ENCODE data around the gene DDX49. TPM values are rescaled to one million over a fixed set of nuclear protein-coding genes. Genes with fewer than 3 reads are reported as not detected.
"Not testable (repeated sequence)": the region's sequence is repeated elsewhere in the genome, so short reads cannot be mapped to it uniquely, and the experiment has no call there.

DDX49 gene
- total RNA-seq, 1 donor from 2014 or later, result 68.3 TPM

- H3K36me3 ChIP-seq (ENCODE audit: insufficient read depth, low read length), result no peaks in the 10 kb centered on the region
- Mint-ChIP-seq H3K27ac (ENCODE audit: unreplicated experiment) (no peak overlapping the region), H3K9me3 (ENCODE audit: unreplicated experiment) (no peaks in the 10 kb centered on the region), H3K4me3 (ENCODE audit: unreplicated experiment) (no peak overlapping the region), H3K27me3 (ENCODE audit: low read depth, unreplicated experiment) (peaks cover 20% of the 10 kb centered on the region), H3K4me1 (ENCODE audit: low read depth, unreplicated experiment) (no peaks in the 10 kb centered on the region), H3K36me3 (ENCODE audit: low read depth, unreplicated experiment) (peaks cover 14% of the 10 kb centered on the region)
- H3K9me3 ChIP-seq (ENCODE audit: insufficient read depth, low read depth, low read length), result no peaks in the 10 kb centered on the region
- no peak overlapping the region for H2AFZ ChIP-seq (ENCODE audit: low read depth, low read length)
- FAIRE-seq, result no peak
- no peaks in the 10 kb centered on the region for H3K79me2 ChIP-seq (ENCODE audit: insufficient read depth, low read length)
- no peak for DNase-seq (ENCODE audit: low read depth)
- no peak overlapping the region for H3K9ac ChIP-seq (ENCODE audit: low read length)
- H3K4me3 ChIP-seq (ENCODE audit: insufficient read depth, low read depth, low read length), result no peak overlapping the region
- peaks cover 4% of the 10 kb centered on the region for H4K20me1 ChIP-seq (ENCODE audit: insufficient read depth, low read length)
- H3K4me2 ChIP-seq (ENCODE audit: low read length), result no peak overlapping the region
- no peak overlapping the region for H3K27ac ChIP-seq (ENCODE audit: low read depth, low read length)
- H3K27me3 ChIP-seq (ENCODE audit: insufficient read depth, low read length), result no peaks in the 10 kb centered on the region
- no peaks in the 10 kb centered on the region for H3K4me1 ChIP-seq (ENCODE audit: insufficient read depth, low read length)
- no peak for TF ChIP-seq EZH2 (IDR thresholded peaks at IDR 0.05; ENCODE audit: insufficient read depth, low read length)
- no peak for TF ChIP-seq CTCF (IDR thresholded peaks at IDR 0.05; ENCODE audit: insufficient read depth, low read depth, low read length)
These were observed 29.5 kb downstream of the DDX49 start for GRCh38 chr19:18948976-18949356.

GRCh38 chr19:18949858-18950257 lies 30.3 kb downstream of the DDX49 start:
- no peaks in the 10 kb centered on the region for H3K4me1 ChIP-seq (ENCODE audit: insufficient read depth, low read length)
- peaks cover 4% of the 10 kb centered on the region for H4K20me1 ChIP-seq (ENCODE audit: insufficient read depth, low read length)
- TF ChIP-seq CTCF (IDR thresholded peaks at IDR 0.05; ENCODE audit: insufficient read depth, low read depth, low read length) (no peak), EZH2 (IDR thresholded peaks at IDR 0.05; ENCODE audit: insufficient read depth, low read length) (no peak)
- Mint-ChIP-seq H3K4me3 (ENCODE audit: unreplicated experiment) (no peak overlapping the region), H3K9me3 (ENCODE audit: unreplicated experiment) (no peaks in the 10 kb centered on the region), H3K27ac (ENCODE audit: unreplicated experiment) (no peak overlapping the region), H3K27me3 (ENCODE audit: low read depth, unreplicated experiment) (peaks cover 15% of the 10 kb centered on the region), H3K4me1 (ENCODE audit: low read depth, unreplicated experiment) (no peaks in the 10 kb centered on the region), H3K36me3 (ENCODE audit: low read depth, unreplicated experiment) (peaks cover 12% of the 10 kb centered on the region)
- no peaks in the 10 kb centered on the region for H3K79me2 ChIP-seq (ENCODE audit: insufficient read depth, low read length)
- H3K4me3 ChIP-seq (ENCODE audit: insufficient read depth, low read depth, low read length), result no peak overlapping the region
- no peak overlapping the region for H3K9ac ChIP-seq (ENCODE audit: low read length)
- H3K27ac ChIP-seq (ENCODE audit: low read depth, low read length), result no peak overlapping the region
- H3K9me3 ChIP-seq (ENCODE audit: insufficient read depth, low read depth, low read length), result no peaks in the 10 kb centered on the region
- no peaks in the 10 kb centered on the region for H3K36me3 ChIP-seq (ENCODE audit: insufficient read depth, low read length)
- no peak for DNase-seq (ENCODE audit: low read depth)
- no peak overlapping the region for H2AFZ ChIP-seq (ENCODE audit: low read depth, low read length)
- no peaks in the 10 kb centered on the region for H3K27me3 ChIP-seq (ENCODE audit: insufficient read depth, low read length)
- no peak overlapping the region for H3K4me2 ChIP-seq (ENCODE audit: low read length)
- FAIRE-seq, result no peak

- FAIRE-seq (no peak), DNase-seq (ENCODE audit: low read depth) (no peak)
- Histone ChIP-seq H3K79me2 (ENCODE audit: insufficient read depth, low read length) (no peaks in the 10 kb centered on the region), H3K4me1 (ENCODE audit: insufficient read depth, low read length) (no peaks in the 10 kb centered on the region), H3K4me3 (ENCODE audit: insufficient read depth, low read depth, low read length) (no peak overlapping the region), H3K4me2 (ENCODE audit: low read length) (no peak overlapping the region), H3K36me3 (ENCODE audit: insufficient read depth, low read length) (no peaks in the 10 kb centered on the region), H3K9ac (ENCODE audit: low read length) (no peak overlapping the region), H3K27ac (ENCODE audit: low read depth, low read length) (no peak overlapping the region), H3K27me3 (ENCODE audit: insufficient read depth, low read length) (no peaks in the 10 kb centered on the region), H4K20me1 (ENCODE audit: insufficient read depth, low read length) (no peaks in the 10 kb centered on the region), H2AFZ (ENCODE audit: low read depth, low read length) (no peak overlapping the region), H3K9me3 (ENCODE audit: insufficient read depth, low read depth, low read length) (no peaks in the 10 kb centered on the region)
- H3K27me3 Mint-ChIP-seq (ENCODE audit: low read depth, unreplicated experiment), result peaks cover 11% of the 10 kb centered on the region
- no peak for TF ChIP-seq CTCF (IDR thresholded peaks at IDR 0.05; ENCODE audit: insufficient read depth, low read depth, low read length)
- no peak for TF ChIP-seq EZH2 (IDR thresholded peaks at IDR 0.05; ENCODE audit: insufficient read depth, low read length)
- peaks cover 4% of the 10 kb centered on the region for H3K36me3 Mint-ChIP-seq (ENCODE audit: low read depth, unreplicated experiment)
- no peak overlapping the region for H3K4me3 Mint-ChIP-seq (ENCODE audit: unreplicated experiment)
- no peaks in the 10 kb centered on the region for H3K4me1 Mint-ChIP-seq (ENCODE audit: low read depth, unreplicated experiment)
- H3K9me3 Mint-ChIP-seq (ENCODE audit: unreplicated experiment), result no peaks in the 10 kb centered on the region
- no peak overlapping the region for H3K27ac Mint-ChIP-seq (ENCODE audit: unreplicated experiment)
These were observed 32.3 kb downstream of the DDX49 start for GRCh38 chr19:18951721-18952281.

- not testable (repeated sequence) for H3K4me3 ChIP-seq (ENCODE audit: insufficient read depth, low read depth, low read length); H3K9me3 Mint-ChIP-seq (ENCODE audit: unreplicated experiment); H3K4me3 Mint-ChIP-seq (ENCODE audit: unreplicated experiment); H3K36me3 Mint-ChIP-seq (ENCODE audit: low read depth, unreplicated experiment); H3K4me1 Mint-ChIP-seq (ENCODE audit: low read depth, unreplicated experiment); H3K27ac Mint-ChIP-seq (ENCODE audit: unreplicated experiment); H4K20me1 ChIP-seq (ENCODE audit: insufficient read depth, low read length); DNase-seq (ENCODE audit: low read depth); H2AFZ ChIP-seq (ENCODE audit: low read depth, low read length); H3K9ac ChIP-seq (ENCODE audit: low read length); H3K27ac ChIP-seq (ENCODE audit: low read depth, low read length); H3K4me2 ChIP-seq (ENCODE audit: low read length); H3K36me3 ChIP-seq (ENCODE audit: insufficient read depth, low read length); H3K27me3 ChIP-seq (ENCODE audit: insufficient read depth, low read length); H3K79me2 ChIP-seq (ENCODE audit: insufficient read depth, low read length); H3K9me3 ChIP-seq (ENCODE audit: insufficient read depth, low read depth, low read length); FAIRE-seq; H3K4me1 ChIP-seq (ENCODE audit: insufficient read depth, low read length)
- peaks cover 15% of the 10 kb centered on the region for H3K27me3 Mint-ChIP-seq (ENCODE audit: low read depth, unreplicated experiment)
These were observed 33.0 kb downstream of the DDX49 start for GRCh38 chr19:18952364-18953003.
